ENCODE results near the gene TAGLN2. TPM values are rescaled to one million over a fixed set of nuclear protein-coding genes. Genes with fewer than 3 reads are reported as not detected.
A peak's percentile ranks its signal among the peaks of the same experiment; 100 is the strongest.

The TAGLN2 gene
- total RNA-seq, 4 donors from 2014 or later = 242 to 569 (median 258) TPM

GRCh38 chr1:159965263-159965662, 40.0 kb upstream of the TAGLN2 start:
- ATAC-seq (ENCODE audit: low FRiP score) (no peak), DNase-seq (ENCODE audit: low spot score) (no peak)
- no peak for TF ChIP-seq CTCF (IDR thresholded peaks at IDR 0.05)

- ATAC-seq (ENCODE audit: low FRiP score) (no peak), DNase-seq (ENCODE audit: low spot score) (no peak)
- TF ChIP-seq CTCF (IDR thresholded peaks at IDR 0.05) = no peak
Observed at GRCh38 chr1:159964144-159964543, 38.8 kb upstream of the TAGLN2 start.

- DNase-seq (ENCODE audit: low spot score) = no peak
- ATAC-seq (ENCODE audit: low FRiP score) = no peak
- TF ChIP-seq CTCF (IDR thresholded peaks at IDR 0.05) = no peak
Observed at GRCh38 chr1:159962176-159962575, 36.9 kb upstream of the TAGLN2 start.

GRCh38 chr1:159961636-159962035, 36.3 kb upstream of the TAGLN2 start:
- DNase-seq (ENCODE audit: low spot score) = no peak
- TF ChIP-seq CTCF (IDR thresholded peaks at IDR 0.05) = no peak
- ATAC-seq (ENCODE audit: low FRiP score) = no peak

GRCh38 chr1:159960721-159961381, 35.5 kb upstream of the TAGLN2 start:
- no peak for TF ChIP-seq CTCF (IDR thresholded peaks at IDR 0.05)
- ATAC-seq (ENCODE audit: low FRiP score) (peak; percentile 94), DNase-seq (ENCODE audit: low spot score) (no peak)

GRCh38 chr1:159959451-159959850, 34.1 kb upstream of the TAGLN2 start:
- no peak for TF ChIP-seq CTCF (IDR thresholded peaks at IDR 0.05)
- DNase-seq (ENCODE audit: low spot score) = no peak
- no peak for ATAC-seq (ENCODE audit: low FRiP score)

- DNase-seq (ENCODE audit: low spot score) (no peak), ATAC-seq (ENCODE audit: low FRiP score) (no peak)
- no peak for TF ChIP-seq CTCF (IDR thresholded peaks at IDR 0.05)
Observed at GRCh38 chr1:159958719-159959380, 33.5 kb upstream of the TAGLN2 start.
